ENCODE data around the gene FAF1.

FAF1 gene

GRCh38 chr1:50523548-50523947 lies 436.5 kb downstream of the FAF1 start:
- no peak for TF ChIP-seq CTCF (conservative IDR thresholded peaks at IDR 0.05; ENCODE audit: low read length)
- DNase-seq (ENCODE audit: low read depth): no peak
- no peak overlapping the region for H3K4me3 ChIP-seq (ENCODE audit: low read length)

GRCh38 chr1:50522691-50523342 lies 437.2 kb downstream of the FAF1 start:
- TF ChIP-seq CTCF (conservative IDR thresholded peaks at IDR 0.05; ENCODE audit: low read length): no peak
- no peak for DNase-seq (ENCODE audit: low read depth)
- H3K4me3 ChIP-seq (ENCODE audit: low read length): no peak overlapping the region

- DNase-seq (ENCODE audit: low read depth): no peak
- no peak overlapping the region for H3K4me3 ChIP-seq (ENCODE audit: low read length)
- no peak for TF ChIP-seq CTCF (conservative IDR thresholded peaks at IDR 0.05; ENCODE audit: low read length)
Measured at GRCh38 chr1:50521703-50522102, 438.4 kb downstream of the FAF1 start.

GRCh38 chr1:50517488-50517887 lies 442.6 kb downstream of the FAF1 start:
- no peak for TF ChIP-seq CTCF (conservative IDR thresholded peaks at IDR 0.05; ENCODE audit: low read length)
- H3K4me3 ChIP-seq (ENCODE audit: low read length): no peak overlapping the region
- no peak for DNase-seq (ENCODE audit: low read depth)

- DNase-seq (ENCODE audit: low read depth): no peak
- TF ChIP-seq CTCF (conservative IDR thresholded peaks at IDR 0.05; ENCODE audit: low read length): no peak
- no peak overlapping the region for H3K4me3 ChIP-seq (ENCODE audit: low read length)
Measured at GRCh38 chr1:50516056-50516455, 444.0 kb downstream of the FAF1 start.

GRCh38 chr1:50508040-50508586 lies 452.0 kb downstream of the FAF1 start:
- no peak for DNase-seq (ENCODE audit: low read depth)
- no peak for TF ChIP-seq CTCF (conservative IDR thresholded peaks at IDR 0.05; ENCODE audit: low read length)
- H3K4me3 ChIP-seq (ENCODE audit: low read length): no peak overlapping the region

GRCh38 chr1:50505427-50505826 lies 454.6 kb downstream of the FAF1 start:
- no peak for DNase-seq (ENCODE audit: low read depth)
- H3K4me3 ChIP-seq (ENCODE audit: low read length): no peak overlapping the region
- no peak for TF ChIP-seq CTCF (conservative IDR thresholded peaks at IDR 0.05; ENCODE audit: low read length)
